Caco-2 (cell line): Measurements from ENCODE around the gene MAML2. TPM values are rescaled to one million over a fixed set of nuclear protein-coding genes. Genes with fewer than 3 reads are reported as not detected.

Source experiments
- BruUV-seq: library from RNA; stranded (reverse); fragments of 400-500 nt; replicated peaks from 2 replicates; lab custom pipeline; 2021; lab: Mats Ljungman, UMichigan
- CTCF ChIA-PET: fragments of 300-600 bp; sonication (Branson Sonifier 250); formaldehyde crosslinking; loops from one replicate; lab custom pipeline; 2022; ENCODE audit warnings: antibody characterized with exemption; lab: Charles Lee
- POLR2A ChIA-PET: fragments of 300-600 bp; sonication (Branson Sonifier 250); formaldehyde crosslinking; loops from one replicate; lab custom pipeline; 2022; ENCODE audit warnings: antibody characterized with exemption; lab: Charles Lee
- DNase-seq, 2 experiments: peaks; one replicate each; pipeline versions ENCODE4 v3.0.0 to v3.0.0-alpha.2; 2020 to 2022
- H3K27me3 ChIP-seq: replicated peaks from 2 replicates; pipeline ENCODE4 v1.6.0; 2011; ENCODE audit warnings: low read length; ENCODE audit not compliant: control insufficient read depth, insufficient read depth
- H3K36me3 ChIP-seq: 2 replicates; pipeline ENCODE4 v1.5.1; 2011; ENCODE audit warnings: low read length; ENCODE audit not compliant: control insufficient read depth, insufficient read depth
- H3K4me1 ChIP-seq: fragments of 250-450 bp; sonication (Bioruptor Pico); 2 replicates; pipeline ENCODE4 v1.5.1; 2020; ENCODE audit warnings: mild to moderate bottlenecking
- H3K4me3 ChIP-seq: 2 replicates; pipeline ENCODE4 v1.5.1; 2011; ENCODE audit warnings: low read depth, mild to moderate bottlenecking, control low read depth, low read length
- H3K9me3 ChIP-seq: fragments of 250-450 bp; sonication (Bioruptor Pico); 2 replicates; pipeline ENCODE4 v1.5.1; 2020; ENCODE audit warnings: mild to moderate bottlenecking, moderate library complexity
- H3K27ac Mint-ChIP-seq: one replicate; pipeline ENCODE4 v1.8.0; 2022; ENCODE audit warnings: mixed read lengths; ENCODE audit not compliant: unreplicated experiment
- H3K27me3 Mint-ChIP-seq: one replicate; pipeline ENCODE4 v1.8.0; 2022; ENCODE audit warnings: mixed read lengths; ENCODE audit not compliant: insufficient read depth, unreplicated experiment
- H3K36me3 Mint-ChIP-seq: one replicate; pipeline ENCODE4 v1.8.0; 2022; ENCODE audit warnings: mild to moderate bottlenecking, mixed read lengths; ENCODE audit not compliant: insufficient read depth, unreplicated experiment
- H3K4me1 Mint-ChIP-seq: one replicate; pipeline ENCODE4 v1.8.0; 2022; ENCODE audit warnings: low read depth, mixed read lengths; ENCODE audit not compliant: unreplicated experiment
- H3K4me3 Mint-ChIP-seq: one replicate; pipeline ENCODE4 v1.8.0; 2022; ENCODE audit warnings: mild to moderate bottlenecking, moderate library complexity, mixed read lengths; ENCODE audit not compliant: unreplicated experiment
- H3K9me3 Mint-ChIP-seq: one replicate; pipeline ENCODE4 v1.8.0; 2022; ENCODE audit warnings: mixed read lengths; ENCODE audit not compliant: unreplicated experiment
- CTCF ChIP-seq, 2 experiments: fragments of 200-600 bp in 1 of 2; IDR thresholded peaks; 1 replicate in 1 of 2; 2 replicates in 1 of 2; pipeline versions ENCODE4 v1.5.1 to v1.8.0; 2011 to 2022; ENCODE audit warnings: antibody characterized with exemption in 1 of 2, control low read depth in 1 of 2, inconsistent platforms in 1 of 2, low read depth in 1 of 2, low read length in 1 of 2, mild to moderate bottlenecking in 1 of 2, moderate library complexity in 1 of 2; ENCODE audit not compliant: insufficient read depth in 1 of 2, severe bottlenecking in 1 of 2, unreplicated experiment in 1 of 2
- intact Hi-C: fragments of 100-400 bp; cut with micrococcal nuclease; formaldehyde crosslinking; loops from one replicate; pipeline ENCODE4 v1.10.0; 2022; ENCODE audit not compliant: unreplicated experiment
- total RNA-seq: library from RNA; stranded (reverse); gene quantifications from 2 replicates; pipeline ENCODE4 v1.2.3, GENCODE V29; 2022

The MAML2 gene
- total RNA-seq, 1 experiment from 2014 or later = 11.5 TPM

GRCh38 chr11:96127596-96127959 lies 215.4 kb downstream of the MAML2 start:
- ChIA-PET CTCF (no interaction called here), POLR2A (no interaction called here)
- H3K9me3 ChIP-seq = no peaks in the 10 kb centered on the region
- intact Hi-C loops = no loop called here
- no peak for DNase-seq
- BruUV-seq = no TSS peak
- H3K27me3 Mint-ChIP-seq = no peaks in the 10 kb centered on the region
- no peak overlapping the region for H3K27ac Mint-ChIP-seq
- H3K4me1 Mint-ChIP-seq = peaks cover 34% of the 10 kb centered on the region
- no peaks in the 10 kb centered on the region for H3K36me3 Mint-ChIP-seq
- peaks cover 6% of the 10 kb centered on the region for H3K4me1 ChIP-seq
- H3K4me3 ChIP-seq = no peak overlapping the region
- H3K36me3 ChIP-seq = no peaks in the 10 kb centered on the region
- H3K27me3 ChIP-seq = no peaks in the 10 kb centered on the region
- no peak for TF ChIP-seq CTCF (IDR thresholded peaks at IDR 0.05; ENCODE audit: insufficient read depth in 1 of 2, low read depth in 1 of 2, low read length in 1 of 2, severe bottlenecking in 1 of 2, unreplicated experiment in 1 of 2)
- no peak overlapping the region for H3K4me3 Mint-ChIP-seq
- H3K9me3 Mint-ChIP-seq = no peaks in the 10 kb centered on the region

GRCh38 chr11:96126917-96127595 lies 215.9 kb downstream of the MAML2 start:
- Mint-ChIP-seq H3K9me3 (no peaks in the 10 kb centered on the region), H3K27me3 (no peaks in the 10 kb centered on the region), H3K4me1 (peaks cover 29% of the 10 kb centered on the region), H3K36me3 (no peaks in the 10 kb centered on the region), H3K4me3 (no peak overlapping the region), H3K27ac (no peak overlapping the region)
- BruUV-seq = no TSS peak
- no peak overlapping the region for H3K4me3 ChIP-seq
- H3K9me3 ChIP-seq = no peaks in the 10 kb centered on the region
- peaks cover under 1% of the 10 kb centered on the region for H3K4me1 ChIP-seq
- CTCF ChIA-PET = no interaction called here
- no peaks in the 10 kb centered on the region for H3K27me3 ChIP-seq
- no peak for DNase-seq
- TF ChIP-seq CTCF (IDR thresholded peaks at IDR 0.05; ENCODE audit: insufficient read depth in 1 of 2, low read depth in 1 of 2, low read length in 1 of 2, severe bottlenecking in 1 of 2, unreplicated experiment in 1 of 2) = no peak
- POLR2A ChIA-PET = interaction anchor here (0.7 kb wide), 1 partner anchor 263 kb away, joined by 3 read pairs; the partner anchor contains the start of genes CCDC82 and JRKL
- no peaks in the 10 kb centered on the region for H3K36me3 ChIP-seq
- intact Hi-C loops = no loop called here

GRCh38 chr11:96125400-96125799 lies 217.6 kb downstream of the MAML2 start:
- Histone ChIP-seq H3K4me1 (no peaks in the 10 kb centered on the region), H3K4me3 (no peak overlapping the region), H3K36me3 (no peaks in the 10 kb centered on the region), H3K27me3 (no peaks in the 10 kb centered on the region), H3K9me3 (no peaks in the 10 kb centered on the region)
- Mint-ChIP-seq H3K4me3 (no peak overlapping the region), H3K27ac (no peak overlapping the region), H3K4me1 (peaks cover 28% of the 10 kb centered on the region), H3K27me3 (no peaks in the 10 kb centered on the region), H3K36me3 (no peaks in the 10 kb centered on the region), H3K9me3 (no peaks in the 10 kb centered on the region)
- BruUV-seq = no TSS peak
- CTCF ChIA-PET = no interaction called here
- POLR2A ChIA-PET = no interaction called here
- no peak for DNase-seq
- TF ChIP-seq CTCF (IDR thresholded peaks at IDR 0.05; ENCODE audit: insufficient read depth in 1 of 2, low read depth in 1 of 2, low read length in 1 of 2, severe bottlenecking in 1 of 2, unreplicated experiment in 1 of 2) = no peak
- intact Hi-C loops = no loop called here
